HL-60 (cell line): ENCODE data around the gene SDC1.

ENCODE experiments used
- GABPA ChIP-seq: IDR thresholded peaks from 2 replicates; pipeline ENCODE4 v1.6.1; 2012; ENCODE audit warnings: low read depth
- POLR2AphosphoS5 ChIP-seq: IDR thresholded peaks from 2 replicates; pipeline ENCODE4 v1.6.1; 2012; ENCODE audit warnings: low read depth
- SPI1 ChIP-seq: IDR thresholded peaks from 2 replicates; pipeline ENCODE4 v1.6.1; 2012; ENCODE audit warnings: low read depth, mild to moderate bottlenecking, borderline replicate concordance
- TF ChIP-seq, protein P1 (sequence below): IDR thresholded peaks from one replicate; pipeline ENCODE4 v1.5.1; 2011; ENCODE audit warnings: low read length, control low read depth, inconsistent platforms; ENCODE audit not compliant: insufficient read depth
- TF ChIP-seq, protein P2 (sequence below): IDR thresholded peaks from 2 replicates; pipeline ENCODE4 v1.6.1; 2012; ENCODE audit warnings: low read depth; ENCODE audit not compliant: insufficient replicate concordance

- TF ChIP-seq, protein P1, sequence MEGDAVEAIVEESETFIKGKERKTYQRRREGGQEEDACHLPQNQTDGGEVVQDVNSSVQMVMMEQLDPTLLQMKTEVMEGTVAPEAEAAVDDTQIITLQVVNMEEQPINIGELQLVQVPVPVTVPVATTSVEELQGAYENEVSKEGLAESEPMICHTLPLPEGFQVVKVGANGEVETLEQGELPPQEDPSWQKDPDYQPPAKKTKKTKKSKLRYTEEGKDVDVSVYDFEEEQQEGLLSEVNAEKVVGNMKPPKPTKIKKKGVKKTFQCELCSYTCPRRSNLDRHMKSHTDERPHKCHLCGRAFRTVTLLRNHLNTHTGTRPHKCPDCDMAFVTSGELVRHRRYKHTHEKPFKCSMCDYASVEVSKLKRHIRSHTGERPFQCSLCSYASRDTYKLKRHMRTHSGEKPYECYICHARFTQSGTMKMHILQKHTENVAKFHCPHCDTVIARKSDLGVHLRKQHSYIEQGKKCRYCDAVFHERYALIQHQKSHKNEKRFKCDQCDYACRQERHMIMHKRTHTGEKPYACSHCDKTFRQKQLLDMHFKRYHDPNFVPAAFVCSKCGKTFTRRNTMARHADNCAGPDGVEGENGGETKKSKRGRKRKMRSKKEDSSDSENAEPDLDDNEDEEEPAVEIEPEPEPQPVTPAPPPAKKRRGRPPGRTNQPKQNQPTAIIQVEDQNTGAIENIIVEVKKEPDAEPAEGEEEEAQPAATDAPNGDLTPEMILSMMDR: no peak
- TF ChIP-seq, protein P2, sequence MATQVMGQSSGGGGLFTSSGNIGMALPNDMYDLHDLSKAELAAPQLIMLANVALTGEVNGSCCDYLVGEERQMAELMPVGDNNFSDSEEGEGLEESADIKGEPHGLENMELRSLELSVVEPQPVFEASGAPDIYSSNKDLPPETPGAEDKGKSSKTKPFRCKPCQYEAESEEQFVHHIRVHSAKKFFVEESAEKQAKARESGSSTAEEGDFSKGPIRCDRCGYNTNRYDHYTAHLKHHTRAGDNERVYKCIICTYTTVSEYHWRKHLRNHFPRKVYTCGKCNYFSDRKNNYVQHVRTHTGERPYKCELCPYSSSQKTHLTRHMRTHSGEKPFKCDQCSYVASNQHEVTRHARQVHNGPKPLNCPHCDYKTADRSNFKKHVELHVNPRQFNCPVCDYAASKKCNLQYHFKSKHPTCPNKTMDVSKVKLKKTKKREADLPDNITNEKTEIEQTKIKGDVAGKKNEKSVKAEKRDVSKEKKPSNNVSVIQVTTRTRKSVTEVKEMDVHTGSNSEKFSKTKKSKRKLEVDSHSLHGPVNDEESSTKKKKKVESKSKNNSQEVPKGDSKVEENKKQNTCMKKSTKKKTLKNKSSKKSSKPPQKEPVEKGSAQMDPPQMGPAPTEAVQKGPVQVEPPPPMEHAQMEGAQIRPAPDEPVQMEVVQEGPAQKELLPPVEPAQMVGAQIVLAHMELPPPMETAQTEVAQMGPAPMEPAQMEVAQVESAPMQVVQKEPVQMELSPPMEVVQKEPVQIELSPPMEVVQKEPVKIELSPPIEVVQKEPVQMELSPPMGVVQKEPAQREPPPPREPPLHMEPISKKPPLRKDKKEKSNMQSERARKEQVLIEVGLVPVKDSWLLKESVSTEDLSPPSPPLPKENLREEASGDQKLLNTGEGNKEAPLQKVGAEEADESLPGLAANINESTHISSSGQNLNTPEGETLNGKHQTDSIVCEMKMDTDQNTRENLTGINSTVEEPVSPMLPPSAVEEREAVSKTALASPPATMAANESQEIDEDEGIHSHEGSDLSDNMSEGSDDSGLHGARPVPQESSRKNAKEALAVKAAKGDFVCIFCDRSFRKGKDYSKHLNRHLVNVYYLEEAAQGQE: no peak
- no peak for TF ChIP-seq POLR2AphosphoS5
- no peak for TF ChIP-seq SPI1
- no peak for TF ChIP-seq GABPA
Measured at GRCh38 chr2:20211420-20211819, 13.5 kb downstream of the SDC1 start.
